GM21526 (cell line): ENCODE data around the gene KIF3B.
"Not testable (repeated sequence)": the region's sequence is repeated elsewhere in the genome, so short reads cannot be mapped to it uniquely, and the experiment has no call there.

Experiments used
- ATAC-seq: cut with Tn5 transposase; IDR thresholded peaks from one replicate; pipeline ENCODE4 v1.9.1; 2021; ENCODE audit warnings: moderate library complexity; ENCODE audit not compliant: unreplicated experiment, low FRiP score

Gene KIF3B

GRCh38 chr20:32325706-32326503 is 48.5 kb downstream of the KIF3B start:
- ATAC-seq: no peak

GRCh38 chr20:32326504-32326845 is 49.0 kb downstream of the KIF3B start:
- no peak for ATAC-seq

- ATAC-seq: no peak
Measured at GRCh38 chr20:32327087-32327681, 49.7 kb downstream of the KIF3B start.

- ATAC-seq: no peak
Measured at GRCh38 chr20:32329817-32330554, 52.5 kb downstream of the KIF3B start.

- ATAC-seq: no peak
Measured at GRCh38 chr20:32330555-32330897, 53.1 kb downstream of the KIF3B start.

GRCh38 chr20:32332614-32333013 is 55.2 kb downstream of the KIF3B start:
- ATAC-seq: no peak

- ATAC-seq: no peak
Measured at GRCh38 chr20:32333181-32333987, 55.9 kb downstream of the KIF3B start.

GRCh38 chr20:32333988-32334885 is 56.8 kb downstream of the KIF3B start:
- ATAC-seq: no peak

GRCh38 chr20:32336918-32337347 is 59.5 kb downstream of the KIF3B start:
- ATAC-seq: no peak

- ATAC-seq: no peak
Measured at GRCh38 chr20:32337937-32338661, 60.6 kb downstream of the KIF3B start.

GRCh38 chr20:32338665-32339064 is 61.2 kb downstream of the KIF3B start:
- ATAC-seq: no peak

- no peak for ATAC-seq
Measured at GRCh38 chr20:32339116-32339515, 61.7 kb downstream of the KIF3B start.

GRCh38 chr20:32341053-32341452 is 63.6 kb downstream of the KIF3B start:
- not testable (repeated sequence) for ATAC-seq

- no peak for ATAC-seq
Measured at GRCh38 chr20:32343439-32343838, 66.0 kb downstream of the KIF3B start.

GRCh38 chr20:32344835-32345506 is 67.5 kb downstream of the KIF3B start:
- ATAC-seq: no peak

GRCh38 chr20:32348207-32348606 is 70.8 kb downstream of the KIF3B start:
- ATAC-seq: no peak

GRCh38 chr20:32350421-32350820 is 73.0 kb downstream of the KIF3B start:
- no peak for ATAC-seq

GRCh38 chr20:32352121-32352720 is 74.8 kb downstream of the KIF3B start:
- ATAC-seq: no peak
